GM23338 (cell line): ENCODE results near the gene NENF. TPM values are rescaled to one million over a fixed set of nuclear protein-coding genes. Genes with fewer than 3 reads are reported as not detected.

Experiments
- ATAC-seq: fragments of 200-7000 bp; cut with Tn5 transposase; 3 replicates; pipeline ENCODE4 v1.9.1; 2020
- DNase-seq: peaks from one replicate; pipeline ENCODE4 v3.0.0-alpha.2; 2015; ENCODE audit warnings: low spot score
- H2AFZ ChIP-seq: fragments of 200-600 bp; sonication (generic); 2 replicates; pipeline ENCODE4 v1.8.0; 2016; ENCODE audit warnings: antibody characterized with exemption, mild to moderate bottlenecking, moderate library complexity
- H3F3A ChIP-seq: fragments of 200-600 bp; sonication (generic); replicated peaks from 2 replicates; pipeline ENCODE4 v1.8.0; 2017; ENCODE audit warnings: antibody characterized with exemption, mixed run types, low read depth
- H3K27ac ChIP-seq: fragments of 200-600 bp; sonication (generic); 2 replicates; pipeline ENCODE4 v1.6.1; 2016; ENCODE audit warnings: low read depth
- H3K27me3 ChIP-seq: fragments of 200-600 bp; sonication (generic); 2 replicates; pipeline ENCODE4 v1.8.0; 2016; ENCODE audit warnings: mild to moderate bottlenecking, mixed run types, moderate library complexity; ENCODE audit not compliant: insufficient read depth
- H3K36me3 ChIP-seq: fragments of 200-600 bp; sonication (generic); 2 replicates; pipeline ENCODE4 v1.8.0; 2016; ENCODE audit warnings: mild to moderate bottlenecking; ENCODE audit not compliant: insufficient read depth
- H3K4me1 ChIP-seq: fragments of 200-600 bp; sonication (generic); 2 replicates; pipeline ENCODE4 v1.8.0; 2016; ENCODE audit warnings: mild to moderate bottlenecking, moderate library complexity; ENCODE audit not compliant: insufficient read depth
- H3K4me2 ChIP-seq: fragments of 200-600 bp; sonication (generic); 2 replicates; pipeline ENCODE4 v1.7.1; 2017; ENCODE audit warnings: mixed run types
- H3K4me3 ChIP-seq: fragments of 200-600 bp; sonication (generic); 2 replicates; pipeline ENCODE4 v1.6.1; 2016; ENCODE audit warnings: mixed run types
- H3K79me2 ChIP-seq: fragments of 200-600 bp; sonication (generic); replicated peaks from 2 replicates; pipeline ENCODE4 v1.8.0; 2017; ENCODE audit warnings: mild to moderate bottlenecking; ENCODE audit not compliant: insufficient read depth
- H3K9me2 ChIP-seq: fragments of 200-600 bp; sonication (generic); 2 replicates; pipeline ENCODE4 v1.8.0; 2017; ENCODE audit not compliant: insufficient read depth
- H4K20me1 ChIP-seq: fragments of 200-600 bp; sonication (generic); replicated peaks from 2 replicates; pipeline ENCODE4 v1.8.0; 2017; ENCODE audit warnings: mild to moderate bottlenecking; ENCODE audit not compliant: insufficient read depth
- H3K27ac Mint-ChIP-seq: 2 replicates; pipeline ENCODE4 v1.8.0; 2020; ENCODE audit warnings: inconsistent platforms, mild to moderate bottlenecking, moderate library complexity, mixed read lengths
- H3K27me3 Mint-ChIP-seq: 3 replicates; pipeline ENCODE4 v1.8.0; 2022; ENCODE audit warnings: low read depth, mild to moderate bottlenecking, moderate library complexity, mixed read lengths, inconsistent platforms; ENCODE audit not compliant: insufficient read depth, poor library complexity
- H3K36me3 Mint-ChIP-seq: 3 replicates; pipeline ENCODE4 v1.8.0; 2021; ENCODE audit warnings: low read depth, mild to moderate bottlenecking, inconsistent platforms, moderate library complexity, mixed read lengths
- H3K4me1 Mint-ChIP-seq: 3 replicates; pipeline ENCODE4 v1.8.0; 2020; ENCODE audit warnings: mild to moderate bottlenecking, inconsistent platforms, mixed read lengths
- H3K4me3 Mint-ChIP-seq: 3 replicates; pipeline ENCODE4 v1.8.0; 2021; ENCODE audit warnings: moderate library complexity, mild to moderate bottlenecking, inconsistent platforms, mixed read lengths
- H3K9me3 Mint-ChIP-seq: 3 replicates; pipeline ENCODE4 v1.8.0; 2020; ENCODE audit warnings: moderate library complexity, mild to moderate bottlenecking, inconsistent platforms, mixed read lengths
- CREB1 ChIP-seq: fragments of 250-450 bp; sonication (Bioruptor Pico); IDR thresholded peaks from 2 replicates; pipeline ENCODE4 v1.5.0; 2020; ENCODE audit warnings: low read depth, mild to moderate bottlenecking, moderate library complexity
- EZH2 ChIP-seq: fragments of 200-600 bp; sonication (generic); IDR thresholded peaks from one replicate; pipeline ENCODE4 v1.8.0; 2017; ENCODE audit warnings: antibody characterized with exemption, mild to moderate bottlenecking, low read depth; ENCODE audit not compliant: unreplicated experiment
- EZH2phosphoT487 ChIP-seq: fragments of 200-600 bp; sonication (generic); IDR thresholded peaks from one replicate; pipeline ENCODE4 v1.8.1; 2018; ENCODE audit warnings: antibody characterized with exemption; ENCODE audit not compliant: unreplicated experiment
- JUNB ChIP-seq: IDR thresholded peaks from one replicate; pipeline ENCODE4 v1.6.1; 2016; ENCODE audit warnings: antibody characterized with exemption; ENCODE audit not compliant: unreplicated experiment
- NANOG ChIP-seq: IDR thresholded peaks from 2 replicates; pipeline ENCODE4 v1.6.1; 2016; ENCODE audit warnings: antibody characterized with exemption, borderline replicate concordance
- POLR2AphosphoS5 ChIP-seq: IDR thresholded peaks from 2 replicates; pipeline ENCODE4 v1.6.1; 2016; ENCODE audit warnings: antibody characterized with exemption, low read depth
- STAT1 ChIP-seq: IDR thresholded peaks from one replicate; pipeline ENCODE4 v1.6.1; 2016; ENCODE audit warnings: antibody characterized with exemption; ENCODE audit not compliant: unreplicated experiment
- ZNF114 ChIP-seq: fragments of 250-450 bp; sonication (Bioruptor Pico); IDR thresholded peaks from 2 replicates; pipeline ENCODE4 v1.5.0; 2020; ENCODE audit warnings: mild to moderate bottlenecking, moderate library complexity
- ZNF331 ChIP-seq: fragments of 250-450 bp; sonication (Bioruptor Pico); IDR thresholded peaks from 2 replicates; pipeline ENCODE4 v1.5.0; 2020; ENCODE audit warnings: low read depth, mild to moderate bottlenecking, moderate library complexity
- polyA plus RNA-seq: library from polyadenylated mRNA; unstranded; fragments of >200 nt; fragmentation: Nextera tagmentation; extraction: Ambion mirVana; gene quantifications from 2 replicates; pipeline ENCODE4 v1.2.1, GENCODE V29; 2016
- total RNA-seq: library from RNA; depleted of rRNA; stranded (reverse); fragments of >200 nt; shearing (Covaris generic); gene quantifications from 2 replicates; pipeline ENCODE4 v1.2.3, GENCODE V29; 2014
- TF ChIP-seq, protein P1 (sequence below): fragments of 250-450 bp; sonication (Bioruptor Pico); IDR thresholded peaks from 2 replicates; pipeline ENCODE4 v1.5.0; 2020; ENCODE audit warnings: mild to moderate bottlenecking, moderate library complexity
- TF ChIP-seq, protein P2 (sequence below): IDR thresholded peaks from one replicate; pipeline ENCODE4 v1.6.1; 2018; ENCODE audit warnings: antibody characterized with exemption; ENCODE audit not compliant: unreplicated experiment
- TF ChIP-seq, protein P3 (sequence below), 2 experiments: fragments of 200-600 bp in 1 of 2; sonication (generic) in 1 of 2; conservative IDR thresholded peaks; 2 replicates each; pipeline versions ENCODE4 v1.5.1 to v1.6.1; 2016 to 2017; ENCODE audit warnings: antibody characterized with exemption in 2 of 2, low read depth in 2 of 2, mild to moderate bottlenecking in 2 of 2, moderate library complexity in 1 of 2
- TF ChIP-seq, protein P4 (sequence below): IDR thresholded peaks from 2 replicates; pipeline ENCODE4 v1.6.1; 2016; ENCODE audit warnings: antibody characterized with exemption

The NENF gene
- total and polyA plus RNA-seq, 2 experiments from 2014 or later, result 27.6 to 60.7 TPM

DNA sequence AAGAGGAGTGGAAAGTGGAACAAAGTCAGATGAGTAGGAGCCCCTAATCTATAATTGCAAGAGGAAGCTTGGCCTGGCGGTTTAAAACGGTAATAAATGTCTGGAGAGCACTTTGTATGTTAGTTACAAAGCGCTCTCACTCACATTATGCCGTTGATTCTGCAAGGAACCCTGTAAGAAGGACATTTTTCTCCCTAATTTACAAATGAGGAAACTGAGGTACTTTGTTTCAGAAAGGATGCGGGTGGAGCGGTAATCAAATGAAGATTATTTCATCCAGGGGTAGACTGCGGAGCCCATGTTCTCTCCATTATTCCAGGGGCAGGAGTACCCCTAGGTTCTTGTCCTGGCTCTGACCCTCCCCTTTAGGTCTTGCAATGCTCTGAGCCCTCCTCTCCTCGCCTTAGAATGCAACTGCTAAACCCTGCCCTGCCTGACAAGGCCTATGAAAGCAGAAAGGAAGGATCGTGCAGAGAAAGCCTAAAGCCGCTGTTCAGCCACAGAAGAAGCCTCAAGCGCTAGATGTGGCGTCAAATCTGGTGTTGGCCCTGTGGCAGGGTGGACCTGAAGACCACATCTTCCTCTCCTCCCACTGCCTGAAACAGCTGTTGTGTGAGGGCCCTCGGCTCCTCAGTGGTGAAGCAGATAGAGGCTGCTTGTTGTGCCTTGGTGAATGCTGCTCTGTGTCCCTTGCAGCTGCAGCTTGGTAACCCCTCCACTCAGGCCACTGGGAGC is 17.4 kb upstream of the NENF start:
- no peak overlapping the region for H3K27ac ChIP-seq

More for the DNA sequence above, 17.4 kb upstream of the NENF start:
- H3K9me3 Mint-ChIP-seq, result no peaks in the 10 kb centered on the region; the same call in 2 of the 3 replicates
- peak overlapping the region; percentile 79 for H3K4me3 ChIP-seq
- peaks cover 30% of the 10 kb centered on the region for H3K4me1 Mint-ChIP-seq
- ATAC-seq (peak; percentile 14), DNase-seq (peak; percentile 25)
- peak overlapping the region; percentile 96 for H2AFZ ChIP-seq
- peaks cover 19% of the 10 kb centered on the region for H3K4me1 ChIP-seq
- H4K20me1 ChIP-seq, result peaks cover 22% of the 10 kb centered on the region; the same call in 1 of the 2 replicates
- no peaks in the 10 kb centered on the region for H3K9me2 ChIP-seq
- peaks cover 17% of the 10 kb centered on the region for H3K36me3 Mint-ChIP-seq
- peak overlapping the region; percentile 43; the same call in 1 of the 2 replicates for H3K27ac Mint-ChIP-seq
- peaks cover 5% of the 10 kb centered on the region for H3K27me3 ChIP-seq
- peak overlapping the region; percentile 86 for H3K4me3 Mint-ChIP-seq
- peaks cover 2% of the 10 kb centered on the region; the same call in 1 of the 2 replicates for H3K36me3 ChIP-seq
- H3K27me3 Mint-ChIP-seq, result peaks cover 13% of the 10 kb centered on the region
- H3K4me2 ChIP-seq, result peak overlapping the region; percentile 42
- peaks cover 28% of the 10 kb centered on the region for H3K79me2 ChIP-seq
- TF ChIP-seq EZH2 (no peak), NANOG (no peak), POLR2AphosphoS5 (no peak), JUNB (no peak), CREB1 (CRISPR knock-in tag) (no peak), EZH2phosphoT487 (no peak), ZNF331 (no peak), STAT1 (no peak), ZNF114 (CRISPR knock-in tag) (no peak)
- TF ChIP-seq, protein P1, sequence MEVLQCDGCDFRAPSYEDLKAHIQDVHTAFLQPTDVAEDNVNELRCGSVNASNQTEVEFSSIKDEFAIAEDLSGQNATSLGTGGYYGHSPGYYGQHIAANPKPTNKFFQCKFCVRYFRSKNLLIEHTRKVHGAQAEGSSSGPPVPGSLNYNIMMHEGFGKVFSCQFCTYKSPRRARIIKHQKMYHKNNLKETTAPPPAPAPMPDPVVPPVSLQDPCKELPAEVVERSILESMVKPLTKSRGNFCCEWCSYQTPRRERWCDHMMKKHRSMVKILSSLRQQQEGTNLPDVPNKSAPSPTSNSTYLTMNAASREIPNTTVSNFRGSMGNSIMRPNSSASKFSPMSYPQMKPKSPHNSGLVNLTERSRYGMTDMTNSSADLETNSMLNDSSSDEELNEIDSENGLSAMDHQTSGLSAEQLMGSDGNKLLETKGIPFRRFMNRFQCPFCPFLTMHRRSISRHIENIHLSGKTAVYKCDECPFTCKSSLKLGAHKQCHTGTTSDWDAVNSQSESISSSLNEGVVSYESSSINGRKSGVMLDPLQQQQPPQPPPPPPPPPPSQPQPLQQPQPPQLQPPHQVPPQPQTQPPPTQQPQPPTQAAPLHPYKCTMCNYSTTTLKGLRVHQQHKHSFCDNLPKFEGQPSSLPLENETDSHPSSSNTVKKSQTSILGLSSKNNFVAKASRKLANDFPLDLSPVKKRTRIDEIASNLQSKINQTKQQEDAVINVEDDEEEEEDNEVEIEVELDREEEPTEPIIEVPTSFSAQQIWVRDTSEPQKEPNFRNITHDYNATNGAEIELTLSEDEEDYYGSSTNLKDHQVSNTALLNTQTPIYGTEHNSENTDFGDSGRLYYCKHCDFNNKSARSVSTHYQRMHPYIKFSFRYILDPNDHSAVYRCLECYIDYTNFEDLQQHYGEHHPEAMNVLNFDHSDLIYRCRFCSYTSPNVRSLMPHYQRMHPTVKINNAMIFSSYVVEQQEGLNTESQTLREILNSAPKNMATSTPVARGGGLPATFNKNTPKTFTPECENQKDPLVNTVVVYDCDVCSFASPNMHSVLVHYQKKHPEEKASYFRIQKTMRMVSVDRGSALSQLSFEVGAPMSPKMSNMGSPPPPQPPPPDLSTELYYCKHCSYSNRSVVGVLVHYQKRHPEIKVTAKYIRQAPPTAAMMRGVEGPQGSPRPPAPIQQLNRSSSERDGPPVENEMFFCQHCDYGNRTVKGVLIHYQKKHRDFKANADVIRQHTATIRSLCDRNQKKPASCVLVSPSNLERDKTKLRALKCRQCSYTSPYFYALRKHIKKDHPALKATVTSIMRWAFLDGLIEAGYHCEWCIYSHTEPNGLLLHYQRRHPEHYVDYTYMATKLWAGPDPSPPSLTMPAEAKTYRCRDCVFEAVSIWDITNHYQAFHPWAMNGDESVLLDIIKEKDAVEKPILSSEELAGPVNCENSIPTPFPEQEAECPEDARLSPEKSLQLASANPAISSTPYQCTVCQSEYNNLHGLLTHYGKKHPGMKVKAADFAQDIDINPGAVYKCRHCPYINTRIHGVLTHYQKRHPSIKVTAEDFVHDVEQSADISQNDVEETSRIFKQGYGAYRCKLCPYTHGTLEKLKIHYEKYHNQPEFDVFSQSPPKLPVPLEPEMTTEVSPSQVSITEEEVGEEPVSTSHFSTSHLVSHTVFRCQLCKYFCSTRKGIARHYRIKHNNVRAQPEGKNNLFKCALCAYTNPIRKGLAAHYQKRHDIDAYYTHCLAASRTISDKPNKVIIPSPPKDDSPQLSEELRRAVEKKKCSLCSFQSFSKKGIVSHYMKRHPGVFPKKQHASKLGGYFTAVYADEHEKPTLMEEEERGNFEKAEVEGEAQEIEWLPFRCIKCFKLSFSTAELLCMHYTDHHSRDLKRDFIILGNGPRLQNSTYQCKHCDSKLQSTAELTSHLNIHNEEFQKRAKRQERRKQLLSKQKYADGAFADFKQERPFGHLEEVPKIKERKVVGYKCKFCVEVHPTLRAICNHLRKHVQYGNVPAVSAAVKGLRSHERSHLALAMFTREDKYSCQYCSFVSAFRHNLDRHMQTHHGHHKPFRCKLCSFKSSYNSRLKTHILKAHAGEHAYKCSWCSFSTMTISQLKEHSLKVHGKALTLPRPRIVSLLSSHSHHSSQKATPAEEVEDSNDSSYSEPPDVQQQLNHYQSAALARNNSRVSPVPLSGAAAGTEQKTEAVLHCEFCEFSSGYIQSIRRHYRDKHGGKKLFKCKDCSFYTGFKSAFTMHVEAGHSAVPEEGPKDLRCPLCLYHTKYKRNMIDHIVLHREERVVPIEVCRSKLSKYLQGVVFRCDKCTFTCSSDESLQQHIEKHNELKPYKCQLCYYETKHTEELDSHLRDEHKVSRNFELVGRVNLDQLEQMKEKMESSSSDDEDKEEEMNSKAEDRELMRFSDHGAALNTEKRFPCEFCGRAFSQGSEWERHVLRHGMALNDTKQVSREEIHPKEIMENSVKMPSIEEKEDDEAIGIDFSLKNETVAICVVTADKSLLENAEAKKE (CRISPR knock-in tag), result no peak
- TF ChIP-seq, protein P2, sequence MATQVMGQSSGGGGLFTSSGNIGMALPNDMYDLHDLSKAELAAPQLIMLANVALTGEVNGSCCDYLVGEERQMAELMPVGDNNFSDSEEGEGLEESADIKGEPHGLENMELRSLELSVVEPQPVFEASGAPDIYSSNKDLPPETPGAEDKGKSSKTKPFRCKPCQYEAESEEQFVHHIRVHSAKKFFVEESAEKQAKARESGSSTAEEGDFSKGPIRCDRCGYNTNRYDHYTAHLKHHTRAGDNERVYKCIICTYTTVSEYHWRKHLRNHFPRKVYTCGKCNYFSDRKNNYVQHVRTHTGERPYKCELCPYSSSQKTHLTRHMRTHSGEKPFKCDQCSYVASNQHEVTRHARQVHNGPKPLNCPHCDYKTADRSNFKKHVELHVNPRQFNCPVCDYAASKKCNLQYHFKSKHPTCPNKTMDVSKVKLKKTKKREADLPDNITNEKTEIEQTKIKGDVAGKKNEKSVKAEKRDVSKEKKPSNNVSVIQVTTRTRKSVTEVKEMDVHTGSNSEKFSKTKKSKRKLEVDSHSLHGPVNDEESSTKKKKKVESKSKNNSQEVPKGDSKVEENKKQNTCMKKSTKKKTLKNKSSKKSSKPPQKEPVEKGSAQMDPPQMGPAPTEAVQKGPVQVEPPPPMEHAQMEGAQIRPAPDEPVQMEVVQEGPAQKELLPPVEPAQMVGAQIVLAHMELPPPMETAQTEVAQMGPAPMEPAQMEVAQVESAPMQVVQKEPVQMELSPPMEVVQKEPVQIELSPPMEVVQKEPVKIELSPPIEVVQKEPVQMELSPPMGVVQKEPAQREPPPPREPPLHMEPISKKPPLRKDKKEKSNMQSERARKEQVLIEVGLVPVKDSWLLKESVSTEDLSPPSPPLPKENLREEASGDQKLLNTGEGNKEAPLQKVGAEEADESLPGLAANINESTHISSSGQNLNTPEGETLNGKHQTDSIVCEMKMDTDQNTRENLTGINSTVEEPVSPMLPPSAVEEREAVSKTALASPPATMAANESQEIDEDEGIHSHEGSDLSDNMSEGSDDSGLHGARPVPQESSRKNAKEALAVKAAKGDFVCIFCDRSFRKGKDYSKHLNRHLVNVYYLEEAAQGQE, result no peak
- TF ChIP-seq, protein P3, sequence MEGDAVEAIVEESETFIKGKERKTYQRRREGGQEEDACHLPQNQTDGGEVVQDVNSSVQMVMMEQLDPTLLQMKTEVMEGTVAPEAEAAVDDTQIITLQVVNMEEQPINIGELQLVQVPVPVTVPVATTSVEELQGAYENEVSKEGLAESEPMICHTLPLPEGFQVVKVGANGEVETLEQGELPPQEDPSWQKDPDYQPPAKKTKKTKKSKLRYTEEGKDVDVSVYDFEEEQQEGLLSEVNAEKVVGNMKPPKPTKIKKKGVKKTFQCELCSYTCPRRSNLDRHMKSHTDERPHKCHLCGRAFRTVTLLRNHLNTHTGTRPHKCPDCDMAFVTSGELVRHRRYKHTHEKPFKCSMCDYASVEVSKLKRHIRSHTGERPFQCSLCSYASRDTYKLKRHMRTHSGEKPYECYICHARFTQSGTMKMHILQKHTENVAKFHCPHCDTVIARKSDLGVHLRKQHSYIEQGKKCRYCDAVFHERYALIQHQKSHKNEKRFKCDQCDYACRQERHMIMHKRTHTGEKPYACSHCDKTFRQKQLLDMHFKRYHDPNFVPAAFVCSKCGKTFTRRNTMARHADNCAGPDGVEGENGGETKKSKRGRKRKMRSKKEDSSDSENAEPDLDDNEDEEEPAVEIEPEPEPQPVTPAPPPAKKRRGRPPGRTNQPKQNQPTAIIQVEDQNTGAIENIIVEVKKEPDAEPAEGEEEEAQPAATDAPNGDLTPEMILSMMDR (conservative IDR thresholded peaks at IDR 0.05; ENCODE audit: low read depth in 2 of 2), result no peak
- TF ChIP-seq, protein P4, sequence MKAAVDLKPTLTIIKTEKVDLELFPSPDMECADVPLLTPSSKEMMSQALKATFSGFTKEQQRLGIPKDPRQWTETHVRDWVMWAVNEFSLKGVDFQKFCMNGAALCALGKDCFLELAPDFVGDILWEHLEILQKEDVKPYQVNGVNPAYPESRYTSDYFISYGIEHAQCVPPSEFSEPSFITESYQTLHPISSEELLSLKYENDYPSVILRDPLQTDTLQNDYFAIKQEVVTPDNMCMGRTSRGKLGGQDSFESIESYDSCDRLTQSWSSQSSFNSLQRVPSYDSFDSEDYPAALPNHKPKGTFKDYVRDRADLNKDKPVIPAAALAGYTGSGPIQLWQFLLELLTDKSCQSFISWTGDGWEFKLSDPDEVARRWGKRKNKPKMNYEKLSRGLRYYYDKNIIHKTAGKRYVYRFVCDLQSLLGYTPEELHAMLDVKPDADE, result no peak
- H3F3A ChIP-seq, result 0 out of 2 replicates have a peak, but pooled peaks cover 5% of the 10 kb centered on the region
